GM18505 (cell line): ENCODE results near the gene KPNA3.
"Not testable (repeated sequence)": the region's sequence is repeated elsewhere in the genome, so short reads cannot be mapped to it uniquely, and the experiment has no call there.

ENCODE experiments used
- ATAC-seq: cut with Tn5 transposase; IDR thresholded peaks from one replicate; pipeline ENCODE4 v1.9.1; 2021; ENCODE audit not compliant: unreplicated experiment
- POLR2A ChIP-seq: IDR thresholded peaks from 4 replicates; pipeline ENCODE4 v1.6.1; 2011; ENCODE audit warnings: borderline replicate concordance; ENCODE audit not compliant: insufficient read depth, insufficient read length; ENCODE audit errors: extremely low read depth

Gene KPNA3

GRCh38 chr13:49791315-49791710 lies 1.2 kb downstream of the KPNA3 start:
- no peak for ATAC-seq
- no peak for TF ChIP-seq POLR2A

- ATAC-seq, result no peak
- TF ChIP-seq POLR2A, result no peak
Measured at GRCh38 chr13:49789968-49790367, 2.5 kb downstream of the KPNA3 start.

- no peak for ATAC-seq
Measured at GRCh38 chr13:49786401-49787008, 6.0 kb downstream of the KPNA3 start.

GRCh38 chr13:49784886-49785570 lies 7.5 kb downstream of the KPNA3 start:
- ATAC-seq, result no peak

More at GRCh38 chr13:49786401-49787008, 6.0 kb downstream of the KPNA3 start:
- TF ChIP-seq POLR2A, result no peak

GRCh38 chr13:49783865-49784264 lies 8.6 kb downstream of the KPNA3 start:
- ATAC-seq, result no peak

More at GRCh38 chr13:49784886-49785570, 7.5 kb downstream of the KPNA3 start:
- no peak for TF ChIP-seq POLR2A

GRCh38 chr13:49782784-49783183 lies 9.7 kb downstream of the KPNA3 start:
- ATAC-seq, result no peak
- TF ChIP-seq POLR2A, result no peak

More at GRCh38 chr13:49783865-49784264, 8.6 kb downstream of the KPNA3 start:
- TF ChIP-seq POLR2A, result no peak

- no peak for TF ChIP-seq POLR2A
- ATAC-seq, result no peak
Measured at GRCh38 chr13:49781806-49782205, 10.7 kb downstream of the KPNA3 start.

GRCh38 chr13:49779721-49780120 lies 12.8 kb downstream of the KPNA3 start:
- no peak for TF ChIP-seq POLR2A

GRCh38 chr13:49777746-49778614 lies 14.5 kb downstream of the KPNA3 start:
- no peak for TF ChIP-seq POLR2A
- ATAC-seq, result no peak

More at GRCh38 chr13:49779721-49780120, 12.8 kb downstream of the KPNA3 start:
- no peak for ATAC-seq

GRCh38 chr13:49776871-49777270 lies 15.6 kb downstream of the KPNA3 start:
- no peak for TF ChIP-seq POLR2A
- no peak for ATAC-seq

GRCh38 chr13:49774376-49775005 lies 18.0 kb downstream of the KPNA3 start:
- TF ChIP-seq POLR2A, result no peak

GRCh38 chr13:49772828-49773227 lies 19.7 kb downstream of the KPNA3 start:
- no peak for ATAC-seq
- no peak for TF ChIP-seq POLR2A

More at GRCh38 chr13:49774376-49775005, 18.0 kb downstream of the KPNA3 start:
- no peak for ATAC-seq

GRCh38 chr13:49761811-49762210 lies 30.7 kb downstream of the KPNA3 start:
- not testable (repeated sequence) for ATAC-seq
